Liver (tissue), 9 donors: ENCODE data around the gene RGS7. TPM values are rescaled to one million over a fixed set of nuclear protein-coding genes. Genes with fewer than 3 reads are reported as not detected.

Source experiments
- DNase-seq: peaks from one replicate; pipeline ENCODE4 v3.0.0-alpha.2; 2017; ENCODE audit warnings: low spot score
- H3K27ac ChIP-seq, 2 donors: one replicate each; pipeline ENCODE4 v1.7.0; 2013; ENCODE audit warnings: inconsistent platforms in 2 of 2, low read length in 2 of 2, control low read depth in 1 of 2, low read depth in 1 of 2, mild to moderate bottlenecking in 1 of 2
- H3K27me3 ChIP-seq, 4 donors: one replicate each; pipeline versions ENCODE4 v1.6.1 to v1.7.0; 2013; ENCODE audit warnings: low read length in 3 of 4, inconsistent platforms in 1 of 4, mild to moderate bottlenecking in 1 of 4, moderate library complexity in 1 of 4; ENCODE audit not compliant: control insufficient read depth in 4 of 4, insufficient read depth in 4 of 4
- H3K36me3 ChIP-seq, 4 donors: one replicate each; pipeline versions ENCODE4 v1.6.1 to v1.7.0; 2013; ENCODE audit warnings: low read length in 3 of 4, mild to moderate bottlenecking in 3 of 4, low read depth in 1 of 4, moderate library complexity in 1 of 4; ENCODE audit not compliant: control insufficient read depth in 4 of 4, insufficient read depth in 3 of 4
- H3K4me1 ChIP-seq, 4 donors: one replicate each; pipeline versions ENCODE4 v1.6.1 to v1.7.0; 2013; ENCODE audit warnings: low read length in 3 of 4, mild to moderate bottlenecking in 3 of 4, moderate library complexity in 1 of 4; ENCODE audit not compliant: control insufficient read depth in 4 of 4, insufficient read depth in 4 of 4
- H3K4me3 ChIP-seq, 3 donors: one replicate each; pipeline versions ENCODE4 v1.6.1 to v1.7.0; 2013; ENCODE audit warnings: low read length in 3 of 3, control low read depth in 1 of 3, low read depth in 1 of 3, mild to moderate bottlenecking in 1 of 3
- H3K9ac ChIP-seq, 2 donors: one replicate each; pipeline ENCODE4 v1.7.0; 2013; ENCODE audit warnings: low read length in 2 of 2, mild to moderate bottlenecking in 2 of 2, moderate library complexity in 2 of 2, control low read depth in 1 of 2, low read depth in 1 of 2
- H3K9me3 ChIP-seq, 4 donors: one replicate each; pipeline versions ENCODE4 v1.6.1 to v1.7.0; 2013; ENCODE audit warnings: low read length in 3 of 4; ENCODE audit not compliant: control insufficient read depth in 4 of 4
- EGR1 ChIP-seq, 2 donors: IDR thresholded peaks; 2 replicates each; pipeline ENCODE4 v1.6.1; 2016 to 2018; ENCODE audit warnings: antibody characterized with exemption in 2 of 2, low read depth in 2 of 2
- FOXA1 ChIP-seq: IDR thresholded peaks from 2 replicates; pipeline ENCODE4 v1.6.1; 2016; ENCODE audit warnings: antibody characterized with exemption
- FOXA2 ChIP-seq: IDR thresholded peaks from 2 replicates; pipeline ENCODE4 v1.6.1; 2016; ENCODE audit warnings: antibody characterized with exemption
- NR2F2 ChIP-seq: IDR thresholded peaks from 2 replicates; pipeline ENCODE4 v1.6.1; 2016; ENCODE audit warnings: antibody characterized with exemption
- RAD21 ChIP-seq, 2 donors: IDR thresholded peaks; 2 replicates each; pipeline ENCODE4 v1.6.1; 2016; ENCODE audit warnings: antibody characterized with exemption in 2 of 2, mild to moderate bottlenecking in 2 of 2
- ZBTB33 ChIP-seq: IDR thresholded peaks from 2 replicates; pipeline ENCODE4 v1.6.1; 2016; ENCODE audit warnings: antibody characterized with exemption
- WGBS: extraction: QIAGEN DNeasy Blood & Tissue Kit; methylation state at CpG from one replicate; pipeline ENCODE4 v1.1.7; 2013; 5-methylcytosine and 5-hydroxymethylcytosine counted together
- polyA plus RNA-seq, 2 donors: library from polyadenylated mRNA; stranded (reverse) in 1 of 2; unstranded in 1 of 2; fragments of 200-250 nt in 1 of 2; fragments of >200 nt in 1 of 2; fragmentation: Nextera tagmentation in 1 of 2; extraction: Ambion mirVana in 1 of 2; gene quantifications; one replicate each; pipeline versions ENCODE4 v1.2.1 to v1.2.3, GENCODE V29; 2013 to 2015
- total RNA-seq, 2 donors: library from RNA; depleted of rRNA; stranded (reverse); fragments of >200 nt; gene quantifications; one replicate each; pipeline ENCODE4 v1.2.3, GENCODE V29; 2014
- TF ChIP-seq, protein P1 (sequence below): IDR thresholded peaks from 2 replicates; pipeline ENCODE4 v1.6.1; 2016; ENCODE audit warnings: antibody characterized with exemption
- TF ChIP-seq, protein P2 (sequence below): IDR thresholded peaks from 2 replicates; pipeline ENCODE4 v1.6.1; 2016; ENCODE audit warnings: antibody characterized with exemption, mild to moderate bottlenecking
- TF ChIP-seq, protein P3 (sequence below): fragments of 150-350 bp; IDR thresholded peaks from 2 replicates; pipeline ENCODE4 v1.5.1; 2017; ENCODE audit warnings: improper control_type of control experiment, low read depth, low read length; ENCODE audit not compliant: missing input control
- donor health status: healthy.
- donor health status: healthy.
- donor health status: healthy.
- donor health status: healthy.
- donor health status: healthy.

RGS7 gene
- total and polyA plus RNA-seq, 4 donors = 0.05 to 0.18 TPM; not detected in 2

- Histone ChIP-seq H3K9me3 (no peaks in the 10 kb centered on the region), H3K27ac (no peak overlapping the region), H3K4me1 (no peaks in the 10 kb centered on the region), H3K4me3 (no peak overlapping the region), H3K27me3 (no peaks in the 10 kb centered on the region), H3K36me3 (no peaks in the 10 kb centered on the region), H3K9ac (no peak overlapping the region)
- no peak for DNase-seq
- TF ChIP-seq ZBTB33 (no peak), EGR1 (IDR thresholded peaks at IDR 0.05; ENCODE audit: low read depth in 2 of 2) (no peak), FOXA1 (no peak), FOXA2 (no peak), NR2F2 (no peak)
- TF ChIP-seq, protein P1, sequence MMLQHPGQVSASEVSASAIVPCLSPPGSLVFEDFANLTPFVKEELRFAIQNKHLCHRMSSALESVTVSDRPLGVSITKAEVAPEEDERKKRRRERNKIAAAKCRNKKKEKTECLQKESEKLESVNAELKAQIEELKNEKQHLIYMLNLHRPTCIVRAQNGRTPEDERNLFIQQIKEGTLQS = no peak
- 79% methylated on average over 5 of the region's 5 CpGs for WGBS
Observed at GRCh38 chr1:240968864-240969263, 388.1 kb downstream of the RGS7 start.

DNA sequence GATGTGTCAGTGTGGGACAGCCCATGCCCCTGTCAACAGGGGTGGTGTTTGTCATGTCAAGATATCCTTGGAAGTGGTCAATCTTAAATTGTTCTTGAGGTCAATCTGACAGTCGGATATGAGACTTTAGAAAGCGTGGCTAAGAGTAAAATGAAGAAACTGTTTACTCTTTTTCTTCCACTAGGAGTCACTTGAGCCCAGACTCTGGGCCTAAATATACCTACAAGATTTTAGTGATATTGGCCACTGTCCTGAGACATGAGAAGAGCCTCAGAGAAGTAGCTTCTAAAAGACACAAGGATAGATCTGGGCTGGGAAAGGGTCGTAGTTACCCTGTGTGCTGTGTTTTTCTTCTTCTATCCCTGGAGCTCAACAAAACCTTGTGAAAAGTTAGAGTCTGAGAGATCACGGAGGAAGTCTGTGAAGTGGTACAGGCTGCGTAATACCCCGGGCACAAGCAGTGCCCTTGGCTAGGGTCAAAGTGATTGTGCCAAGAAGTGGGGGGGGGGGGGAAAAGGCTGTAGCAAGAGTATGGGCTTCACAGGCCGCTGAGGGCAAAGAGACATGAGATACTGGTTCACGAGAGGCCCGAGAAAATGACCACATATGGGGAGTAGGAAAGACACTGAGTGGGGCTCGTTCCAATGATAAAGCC, 389.8 kb downstream of the RGS7 start:
- Histone ChIP-seq H3K27me3 (no peaks in the 10 kb centered on the region), H3K9me3 (no peaks in the 10 kb centered on the region), H3K36me3 (no peaks in the 10 kb centered on the region), H3K4me3 (no peak overlapping the region), H3K4me1 (no peaks in the 10 kb centered on the region), H3K27ac (no peak overlapping the region), H3K9ac (no peak overlapping the region)
- TF ChIP-seq, protein P2, sequence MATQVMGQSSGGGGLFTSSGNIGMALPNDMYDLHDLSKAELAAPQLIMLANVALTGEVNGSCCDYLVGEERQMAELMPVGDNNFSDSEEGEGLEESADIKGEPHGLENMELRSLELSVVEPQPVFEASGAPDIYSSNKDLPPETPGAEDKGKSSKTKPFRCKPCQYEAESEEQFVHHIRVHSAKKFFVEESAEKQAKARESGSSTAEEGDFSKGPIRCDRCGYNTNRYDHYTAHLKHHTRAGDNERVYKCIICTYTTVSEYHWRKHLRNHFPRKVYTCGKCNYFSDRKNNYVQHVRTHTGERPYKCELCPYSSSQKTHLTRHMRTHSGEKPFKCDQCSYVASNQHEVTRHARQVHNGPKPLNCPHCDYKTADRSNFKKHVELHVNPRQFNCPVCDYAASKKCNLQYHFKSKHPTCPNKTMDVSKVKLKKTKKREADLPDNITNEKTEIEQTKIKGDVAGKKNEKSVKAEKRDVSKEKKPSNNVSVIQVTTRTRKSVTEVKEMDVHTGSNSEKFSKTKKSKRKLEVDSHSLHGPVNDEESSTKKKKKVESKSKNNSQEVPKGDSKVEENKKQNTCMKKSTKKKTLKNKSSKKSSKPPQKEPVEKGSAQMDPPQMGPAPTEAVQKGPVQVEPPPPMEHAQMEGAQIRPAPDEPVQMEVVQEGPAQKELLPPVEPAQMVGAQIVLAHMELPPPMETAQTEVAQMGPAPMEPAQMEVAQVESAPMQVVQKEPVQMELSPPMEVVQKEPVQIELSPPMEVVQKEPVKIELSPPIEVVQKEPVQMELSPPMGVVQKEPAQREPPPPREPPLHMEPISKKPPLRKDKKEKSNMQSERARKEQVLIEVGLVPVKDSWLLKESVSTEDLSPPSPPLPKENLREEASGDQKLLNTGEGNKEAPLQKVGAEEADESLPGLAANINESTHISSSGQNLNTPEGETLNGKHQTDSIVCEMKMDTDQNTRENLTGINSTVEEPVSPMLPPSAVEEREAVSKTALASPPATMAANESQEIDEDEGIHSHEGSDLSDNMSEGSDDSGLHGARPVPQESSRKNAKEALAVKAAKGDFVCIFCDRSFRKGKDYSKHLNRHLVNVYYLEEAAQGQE = no peak
- TF ChIP-seq, protein P3, sequence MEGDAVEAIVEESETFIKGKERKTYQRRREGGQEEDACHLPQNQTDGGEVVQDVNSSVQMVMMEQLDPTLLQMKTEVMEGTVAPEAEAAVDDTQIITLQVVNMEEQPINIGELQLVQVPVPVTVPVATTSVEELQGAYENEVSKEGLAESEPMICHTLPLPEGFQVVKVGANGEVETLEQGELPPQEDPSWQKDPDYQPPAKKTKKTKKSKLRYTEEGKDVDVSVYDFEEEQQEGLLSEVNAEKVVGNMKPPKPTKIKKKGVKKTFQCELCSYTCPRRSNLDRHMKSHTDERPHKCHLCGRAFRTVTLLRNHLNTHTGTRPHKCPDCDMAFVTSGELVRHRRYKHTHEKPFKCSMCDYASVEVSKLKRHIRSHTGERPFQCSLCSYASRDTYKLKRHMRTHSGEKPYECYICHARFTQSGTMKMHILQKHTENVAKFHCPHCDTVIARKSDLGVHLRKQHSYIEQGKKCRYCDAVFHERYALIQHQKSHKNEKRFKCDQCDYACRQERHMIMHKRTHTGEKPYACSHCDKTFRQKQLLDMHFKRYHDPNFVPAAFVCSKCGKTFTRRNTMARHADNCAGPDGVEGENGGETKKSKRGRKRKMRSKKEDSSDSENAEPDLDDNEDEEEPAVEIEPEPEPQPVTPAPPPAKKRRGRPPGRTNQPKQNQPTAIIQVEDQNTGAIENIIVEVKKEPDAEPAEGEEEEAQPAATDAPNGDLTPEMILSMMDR = peak; percentile 32
- TF ChIP-seq RAD21 (IDR thresholded peaks at IDR 0.05) = peak; percentile 76 to 79
- 77% methylated on average over 10 of the region's 10 CpGs for WGBS
- no peak for DNase-seq
